NCI-H345 treated with DMSO at 0.1 percent for 48 hours (cell line): ENCODE data around the gene HSPG2.
"Not testable (repeated sequence)": the region's sequence is repeated elsewhere in the genome, so short reads cannot be mapped to it uniquely, and the experiment has no call there.

Experiments
- DNase-seq: peaks from one replicate; lab custom pipeline; 2025; ENCODE audit not compliant: unreplicated experiment; lab: John Stamatoyannopoulos, UW

HSPG2 gene

DNA sequence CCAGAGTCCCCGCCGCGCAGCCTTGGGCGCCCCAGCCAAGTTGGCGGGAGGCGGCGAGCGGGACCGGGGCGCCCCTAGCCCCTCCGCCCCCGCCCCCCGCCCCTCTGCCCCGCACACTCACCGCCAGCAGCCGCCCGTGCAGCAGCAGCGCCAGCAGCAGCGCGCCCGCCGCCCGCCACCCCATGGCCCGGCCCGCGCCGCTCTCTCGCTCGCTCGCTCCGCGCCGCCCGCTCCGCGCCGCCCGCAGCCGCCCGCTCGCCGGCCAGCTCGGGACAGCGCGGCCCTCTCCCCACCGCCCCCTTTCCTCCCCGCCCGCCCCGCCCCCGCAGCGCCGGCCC, at the start of gene HSPG2:
Gene HSPG2 (minus strand): TSS at position 277 of the 338 bp plus-strand sequence. CDS start 93 bp downstream, at position 184.
- no peak for DNase-seq

GRCh38 chr1:21986386-21986785, 49.3 kb upstream of the HSPG2 start:
- not testable (repeated sequence) for DNase-seq

DNA sequence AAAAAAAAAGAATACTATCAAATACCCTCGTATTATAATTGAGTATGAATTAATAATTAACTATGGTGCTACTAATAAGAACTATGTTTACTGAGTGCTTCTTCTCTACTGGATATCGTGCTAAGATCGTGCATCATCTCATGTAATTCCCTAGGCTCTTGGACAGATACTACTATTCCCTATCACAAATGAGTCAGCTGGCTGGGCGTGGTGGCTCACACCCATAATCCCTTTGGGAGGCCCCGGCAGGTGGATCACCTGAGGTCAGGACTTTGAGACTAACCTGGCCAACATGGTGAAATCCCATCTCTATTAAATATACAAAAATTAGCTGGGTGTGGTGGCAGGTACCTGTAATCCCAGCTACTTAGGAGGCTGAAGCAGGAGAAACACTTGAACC, 48.8 kb upstream of the HSPG2 start:
- not testable (repeated sequence) for DNase-seq

DNA sequence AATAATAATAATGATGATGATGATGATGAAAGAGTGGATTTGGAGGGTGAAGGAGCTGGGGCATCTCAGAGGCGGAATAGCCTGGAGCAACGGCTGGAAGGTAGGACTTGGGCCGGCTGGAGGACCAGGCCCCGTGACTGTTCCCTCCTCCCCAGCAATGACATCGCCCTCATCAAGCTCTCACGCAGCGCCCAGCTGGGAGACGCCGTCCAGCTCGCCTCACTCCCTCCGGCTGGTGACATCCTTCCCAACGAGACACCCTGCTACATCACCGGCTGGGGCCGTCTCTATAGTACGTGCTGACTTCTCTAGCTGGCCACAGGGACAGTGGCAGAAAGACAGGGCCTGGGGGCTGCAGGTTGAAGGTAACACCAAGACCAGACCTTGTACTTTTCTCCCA, 46.4 kb upstream of the HSPG2 start:
- DNase-seq: not testable (repeated sequence)

DNA sequence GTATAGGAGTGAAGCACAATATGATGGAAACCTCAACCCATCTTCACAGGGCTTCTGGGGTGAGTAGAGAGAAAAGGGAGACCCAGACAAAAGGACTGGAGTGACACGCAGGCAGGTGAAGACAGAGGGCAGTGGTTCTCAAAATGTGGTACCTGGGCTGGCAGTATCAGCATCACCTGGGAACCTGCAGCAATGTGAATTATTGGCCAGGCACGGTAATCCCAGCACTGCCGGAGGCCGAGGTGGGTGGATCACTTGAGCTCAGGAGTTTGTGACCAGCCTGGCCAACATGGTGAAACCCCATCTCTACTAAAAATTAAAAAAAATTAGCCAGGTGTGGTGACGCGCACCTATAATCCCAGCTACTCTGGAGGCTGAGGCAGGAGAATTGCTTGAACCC, 45.0 kb upstream of the HSPG2 start:
- DNase-seq: not testable (repeated sequence)

DNA sequence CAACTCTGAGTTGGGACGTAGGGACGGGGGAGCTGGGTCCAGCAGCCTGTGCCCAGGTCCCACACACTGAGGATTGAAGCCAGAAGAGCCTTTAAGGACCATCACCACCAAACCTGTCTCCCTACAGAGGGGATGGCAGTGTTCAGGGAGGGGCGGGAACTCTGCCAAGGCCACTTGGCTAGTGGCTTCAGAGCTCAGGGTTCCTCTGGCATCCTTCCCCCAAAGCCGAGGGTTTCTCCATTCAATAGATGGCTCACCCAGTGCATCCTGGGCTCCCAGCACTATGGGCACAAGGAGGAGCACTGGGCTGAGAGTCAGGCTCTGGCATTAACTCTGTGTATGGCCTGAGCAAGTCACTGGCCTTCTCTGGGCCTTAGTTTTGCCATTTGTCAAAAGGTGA, 44.1 kb upstream of the HSPG2 start:
- not testable (repeated sequence) for DNase-seq

DNA sequence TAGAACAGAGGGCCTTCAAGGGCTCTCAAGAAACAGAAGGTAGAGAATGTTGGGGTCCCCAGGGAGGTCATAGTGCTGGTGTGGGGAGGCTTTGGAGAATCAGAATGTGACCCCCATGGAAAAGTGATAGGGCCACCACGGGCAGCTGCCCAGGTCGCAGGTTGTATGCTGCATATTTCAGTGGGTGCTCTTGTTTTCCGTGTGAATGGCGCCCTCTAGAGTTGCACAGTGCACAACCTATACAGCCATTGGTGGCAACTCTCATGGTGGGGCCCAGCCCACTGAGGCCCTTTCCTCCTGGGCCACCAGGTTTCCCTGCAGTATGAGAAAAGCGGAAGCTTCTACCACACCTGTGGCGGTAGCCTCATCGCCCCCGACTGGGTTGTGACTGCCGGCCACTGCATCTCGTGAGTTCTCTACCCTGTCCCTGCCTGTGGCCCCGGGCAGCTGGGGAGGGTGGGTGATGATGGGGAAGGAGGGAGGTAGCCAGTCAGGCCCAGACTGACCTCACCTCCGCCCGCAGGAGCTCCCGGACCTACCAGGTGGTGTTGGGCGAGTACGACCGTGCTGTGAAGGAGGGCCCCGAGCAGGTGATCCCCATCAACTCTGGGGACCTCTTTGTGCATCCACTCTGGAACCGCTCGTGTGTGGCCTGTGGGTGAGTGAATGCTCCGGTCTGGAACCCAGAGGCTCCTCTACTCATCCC, 43.6 kb upstream of the HSPG2 start:
- DNase-seq: not testable (repeated sequence)

DNA sequence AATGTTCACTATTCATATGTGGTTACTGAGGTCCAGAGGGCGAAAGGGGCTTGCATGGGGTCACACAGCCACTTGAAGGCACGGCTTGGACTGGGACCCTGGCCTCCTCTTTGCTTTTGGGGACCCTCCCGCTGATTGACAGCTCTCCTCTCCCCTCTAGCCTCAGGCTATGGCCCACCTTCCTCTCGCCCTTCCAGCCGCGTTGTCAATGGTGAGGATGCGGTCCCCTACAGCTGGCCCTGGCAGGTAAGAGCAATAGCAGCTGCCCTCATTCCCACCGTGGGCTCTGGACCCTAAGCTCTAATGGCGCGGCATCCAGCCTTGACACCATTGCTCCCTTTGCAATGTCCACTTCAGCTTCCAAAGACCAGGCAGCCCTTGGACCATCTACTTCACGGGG, 41.1 kb upstream of the HSPG2 start:
- not testable (repeated sequence) for DNase-seq

DNA sequence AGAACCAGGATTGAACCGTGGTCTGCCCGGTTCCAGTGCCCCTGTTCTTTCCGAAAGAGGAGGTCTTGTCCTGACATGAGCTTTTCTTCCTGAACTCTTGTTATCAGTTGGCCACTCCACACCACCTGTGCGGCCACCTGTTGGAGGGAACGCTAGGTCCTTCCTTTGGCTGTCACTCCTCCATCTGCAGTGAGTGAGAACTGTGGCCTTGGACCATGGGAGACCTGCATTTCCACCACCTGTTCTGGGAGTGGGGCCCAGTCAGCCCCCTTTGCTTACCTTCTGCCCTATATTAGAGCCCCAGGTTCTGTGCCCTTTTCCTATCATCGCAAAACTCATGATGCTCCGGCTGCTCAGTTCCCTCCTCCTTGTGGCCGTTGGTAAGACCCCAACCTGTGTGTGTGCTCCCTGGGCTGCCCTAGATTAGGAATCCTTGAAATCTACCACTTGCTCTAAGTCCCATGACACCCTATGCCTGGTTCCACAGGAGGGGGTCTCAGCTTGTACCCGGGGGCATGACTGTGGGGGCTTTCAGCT, 39.7 kb upstream of the HSPG2 start, which contains the start of gene CELA3B:
Gene CELA3B (plus strand): TSS at position 320 of the 537 bp plus-strand sequence. CDS start 18 bp downstream, at position 338.
- DNase-seq: not testable (repeated sequence)

GRCh38 chr1:21975296-21975695, 38.2 kb upstream of the HSPG2 start:
- not testable (repeated sequence) for DNase-seq

DNA sequence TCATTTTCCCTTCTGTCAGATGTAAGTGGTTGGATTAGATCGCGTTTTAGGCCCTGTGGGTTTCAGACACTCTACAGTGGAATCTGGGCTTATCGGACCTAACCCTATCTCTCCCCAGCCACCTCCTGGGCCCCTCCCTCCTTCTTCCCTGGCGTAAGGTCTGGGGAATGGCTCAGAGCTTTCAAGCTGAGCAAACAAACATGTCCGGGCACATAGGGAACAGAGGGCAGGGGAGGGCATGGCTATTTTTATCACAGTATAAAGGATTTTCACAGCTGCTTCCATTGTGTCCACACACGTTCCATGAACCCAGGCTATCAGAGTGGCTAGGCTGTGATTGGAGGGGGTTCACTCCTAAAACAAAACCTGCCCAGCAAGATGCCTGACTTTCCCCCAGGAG, 37.6 kb upstream of the HSPG2 start:
- DNase-seq: not testable (repeated sequence)

GRCh38 chr1:21973948-21974347, 36.8 kb upstream of the HSPG2 start:
- DNase-seq: not testable (repeated sequence)

GRCh38 chr1:21972973-21973441, 35.9 kb upstream of the HSPG2 start:
- DNase-seq: not testable (repeated sequence)

GRCh38 chr1:21970523-21970922, 33.4 kb upstream of the HSPG2 start:
- DNase-seq: not testable (repeated sequence)

- DNase-seq: not testable (repeated sequence)
These were observed 32.0 kb upstream of the HSPG2 start for GRCh38 chr1:21969066-21969465.

DNA sequence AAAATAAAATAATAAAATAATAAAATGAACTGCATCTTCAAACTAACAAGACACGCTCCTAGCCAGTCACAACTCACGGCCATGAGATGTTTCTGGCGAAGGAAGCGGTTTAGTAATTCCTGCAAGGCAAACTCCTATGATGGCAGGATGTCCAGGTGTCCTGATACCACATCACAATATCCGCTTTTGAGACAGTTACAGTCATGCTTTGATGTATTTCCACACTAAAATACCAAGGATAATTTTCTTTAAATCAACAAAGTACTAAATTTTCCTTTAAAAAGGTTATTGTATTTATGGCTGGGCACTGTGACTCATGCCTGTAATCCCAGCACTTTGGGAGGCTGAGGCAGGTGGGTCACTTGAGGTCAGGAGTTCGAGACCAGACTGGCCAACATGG, 30.1 kb upstream of the HSPG2 start:
- DNase-seq: not testable (repeated sequence)

DNA sequence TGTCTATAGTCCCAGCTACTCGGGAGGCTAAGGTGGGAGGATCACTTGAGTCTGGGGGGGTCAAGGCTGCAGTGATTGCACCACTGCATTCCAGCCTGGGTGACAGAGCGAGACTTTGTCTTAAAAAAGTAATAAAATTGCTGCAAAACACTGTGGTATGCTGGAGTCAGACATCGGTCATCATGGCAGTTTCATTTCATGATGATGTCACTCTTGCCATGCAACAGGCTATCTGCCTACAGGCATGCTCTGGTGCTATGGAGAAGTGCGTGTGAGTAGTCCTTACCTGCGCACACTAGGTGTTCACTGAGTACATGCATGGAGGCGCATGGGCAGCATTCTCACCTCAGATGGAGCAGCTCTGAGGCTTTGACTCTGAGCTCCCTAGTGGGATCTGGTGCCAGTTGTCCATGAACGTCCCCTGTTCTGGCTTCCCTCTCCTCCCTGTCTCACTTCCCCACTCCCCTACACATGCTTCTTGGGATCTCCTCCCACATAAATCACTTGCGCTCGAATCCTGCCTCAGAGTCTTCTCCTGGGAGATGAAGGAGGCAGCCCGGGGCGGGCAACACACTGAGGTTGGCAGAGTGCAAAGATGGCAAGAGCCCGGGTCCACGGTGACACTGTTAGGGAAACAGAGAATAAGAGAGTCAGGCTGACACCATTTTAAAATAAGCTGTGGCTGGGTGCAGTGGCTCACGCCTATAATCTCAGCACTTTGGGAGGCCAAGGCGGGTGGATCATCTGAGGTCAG, 29.3 kb upstream of the HSPG2 start:
- DNase-seq: no peak

GRCh38 chr1:21963477-21964217, 26.5 kb upstream of the HSPG2 start:
- peak; percentile 53 for DNase-seq

- no peak for DNase-seq
These were observed 24.7 kb upstream of the HSPG2 start for GRCh38 chr1:21961799-21962198.

DNA sequence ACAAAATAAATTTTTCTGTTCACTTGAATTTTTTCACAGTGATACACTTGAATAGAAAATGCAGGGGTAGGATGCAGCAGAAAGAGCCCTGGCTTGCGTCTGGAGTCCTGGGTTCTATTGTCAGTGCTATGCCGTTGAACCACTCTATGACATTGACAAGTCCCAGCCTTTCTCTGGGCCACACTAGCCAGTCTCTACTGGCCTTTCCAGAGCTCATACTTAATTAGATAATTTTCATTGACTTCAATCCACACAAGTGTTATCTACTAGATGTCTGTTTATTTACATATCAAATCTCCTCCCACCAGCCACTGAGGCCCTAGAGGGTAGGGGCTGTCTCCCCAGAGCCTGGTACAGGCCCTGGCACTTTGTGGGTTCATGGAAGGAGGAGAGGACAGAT, 24.2 kb upstream of the HSPG2 start:
- DNase-seq: no peak
